Transverse colon (tissue), 4 donors: ENCODE results near the gene RNASE12. TPM values are rescaled to one million over a fixed set of nuclear protein-coding genes. Genes with fewer than 3 reads are reported as not detected.
"Not testable (repeated sequence)": the region's sequence is repeated elsewhere in the genome, so short reads cannot be mapped to it uniquely, and the experiment has no call there.

ENCODE experiments used
- DNase-seq: peaks from one replicate; pipeline ENCODE4 v3.0.0-alpha.2; 2019
- H3K27ac ChIP-seq, 4 donors: fragments of 200-600 bp; sonication (generic); 2 replicates each; pipeline ENCODE4 v1.5.1; 2016 to 2018; ENCODE audit warnings: inconsistent platforms in 4 of 4
- H3K27me3 ChIP-seq: fragments of 200-600 bp; sonication (generic); 2 replicates; pipeline ENCODE4 v1.5.1; 2017; ENCODE audit warnings: inconsistent platforms
- H3K36me3 ChIP-seq, 4 donors: fragments of 200-600 bp; sonication (generic); 2 replicates each; pipeline ENCODE4 v1.5.1; 2017 to 2019; ENCODE audit warnings: inconsistent platforms in 4 of 4
- H3K4me1 ChIP-seq, 4 donors: fragments of 200-600 bp; sonication (generic); 2 replicates each; pipeline ENCODE4 v1.5.1; 2017 to 2020; ENCODE audit warnings: inconsistent platforms in 4 of 4
- H3K4me3 ChIP-seq, 4 donors: fragments of 200-600 bp; sonication (generic); 1 replicate in 1 of 4; 2 replicates in 3 of 4; pipeline versions ENCODE4 v1.5.1 to v1.6.1; 2017 to 2019; ENCODE audit warnings: inconsistent platforms in 4 of 4
- H3K9me3 ChIP-seq, 2 donors: fragments of 200-600 bp; sonication (generic); 2 replicates each; pipeline ENCODE4 v1.5.1; 2017 to 2019; ENCODE audit warnings: inconsistent platforms in 2 of 2
- CTCF ChIP-seq, 5 experiments: fragments of 200-600 bp in 3 of 5; fragments of 450-650 bp in 2 of 5; sonication (generic) in 3 of 5; IDR thresholded peaks; 1 replicate in 2 of 5; 2 replicates in 3 of 5; pipeline ENCODE4 v1.5.1; 2016 to 2017; ENCODE audit warnings: antibody characterized with exemption in 5 of 5, inconsistent platforms in 3 of 5, mild to moderate bottlenecking in 2 of 5, moderate library complexity in 1 of 5
- EP300 ChIP-seq: sonication (generic); formaldehyde crosslinking; IDR thresholded peaks from one replicate; pipeline ENCODE4 v1.6.1; 2017; ENCODE audit warnings: antibody characterized with exemption, low read depth
- POLR2A ChIP-seq: fragments of 450-650 bp; IDR thresholded peaks from one replicate; pipeline ENCODE4 v1.6.1; 2016; ENCODE audit warnings: antibody characterized with exemption, mild to moderate bottlenecking, moderate library complexity
- POLR2AphosphoS5 ChIP-seq, 3 donors: sonication (generic); formaldehyde crosslinking; IDR thresholded peaks; one replicate each; pipeline ENCODE4 v1.6.1; 2016; ENCODE audit warnings: antibody characterized with exemption in 3 of 3
- WGBS, 2 donors: methylation state at CpG; one replicate each; pipeline ENCODE4 v1.1.5; 2018; ENCODE audit warnings: low coverage in 1 of 2; 5-methylcytosine and 5-hydroxymethylcytosine counted together
- in situ Hi-C, 4 donors: fragments of 200-750 bp; cut with MboI; loops; one replicate each; pipeline versions ENCODE4 v1.15.0 to v1.15.1; 2017; ENCODE audit warnings: low sequenced_read_pairs in 3 of 4, low pct_ligation_motif_present in 1 of 4, low pct_unique_long_range_greater_than_20kb in 1 of 4
- intact Hi-C: fragments of 100-400 bp; cut with DNase I; formaldehyde crosslinking; loops from one replicate; pipeline ENCODE4 v1.15.1; 2023; ENCODE audit warnings: low total_unique reads
- total RNA-seq, 4 donors: library from RNA; depleted of rRNA; stranded (reverse); fragments of >200 nt; gene quantifications; one replicate each; pipeline ENCODE4 v1.1.0, GENCODE V29; 2016

The RNASE12 gene
- total RNA-seq, 4 donors from 2014 or later, result not detected

DNA sequence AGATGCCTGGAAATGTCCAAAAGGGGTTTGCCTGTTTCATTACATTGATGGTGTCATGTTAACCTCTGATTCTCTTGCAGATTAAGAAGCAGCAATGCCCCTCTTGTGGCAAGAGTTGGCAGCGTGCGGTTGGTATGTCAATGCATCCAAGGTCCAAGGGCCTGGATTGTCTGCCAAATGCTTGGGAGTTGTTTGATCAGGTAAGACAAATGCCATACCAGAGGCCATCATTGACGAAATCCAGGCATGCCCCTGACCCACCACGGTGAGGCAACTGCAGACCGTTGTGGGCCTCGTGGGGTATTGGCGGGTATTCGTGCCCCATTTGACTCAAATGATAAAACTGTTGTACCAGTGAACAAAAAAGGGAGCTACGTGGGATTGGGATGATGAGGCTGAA is 11.4 kb upstream of the RNASE12 start:
- in situ Hi-C loops (loop anchor here in 3 of 4 donors (10.0 to 25.0 kb wide), 2 partner anchors 190 to 278 kb away; partner anchors contain the start of gene TEP1 (in 1 of the 3)), intact Hi-C loops (no loop called here)
- H3K9me3 ChIP-seq, result no peaks in the 10 kb centered on the region
- TF ChIP-seq CTCF (IDR thresholded peaks at IDR 0.05) (no peak), EP300 (no peak), POLR2A (no peak), POLR2AphosphoS5 (IDR thresholded peaks at IDR 0.05) (no peak)
- H3K27me3 ChIP-seq, result no peaks in the 10 kb centered on the region
- no peaks in the 10 kb centered on the region for H3K4me1 ChIP-seq
- no peak overlapping the region for H3K4me3 ChIP-seq
- DNase-seq, result no peak
- no peaks in the 10 kb centered on the region for H3K36me3 ChIP-seq
- no peak overlapping the region for H3K27ac ChIP-seq
- WGBS, 2 donors, result 89% methylated on average over 9 of the region's 9 CpGs; no CpG with 5 or more reads in 1 of the 2 donors

GRCh38 chr14:20601522-20601921 is 10.3 kb upstream of the RNASE12 start:
- intact Hi-C loops, result no loop called here
- in situ Hi-C loops, result loop anchor here in 3 of 4 donors (10.0 to 25.0 kb wide), 2 partner anchors 189 to 277 kb away; partner anchors contain the start of gene TEP1 (in 1 of the 3)

GRCh38 chr14:20597108-20597507 is 5.9 kb upstream of the RNASE12 start:
- Histone ChIP-seq H3K4me3 (no peak overlapping the region), H3K27me3 (no peaks in the 10 kb centered on the region), H3K9me3 (no peaks in the 10 kb centered on the region), H3K4me1 (no peaks in the 10 kb centered on the region), H3K27ac (no peak overlapping the region), H3K36me3 (no peaks in the 10 kb centered on the region)
- in situ Hi-C loops (loop anchor here in 2 of 4 donors (10.0 kb wide), 2 partner anchors 52 to 72 kb away; no protein-coding TSS in a partner anchor), intact Hi-C loops (no loop called here)
- 76 to 80% methylated on average over 1 of the region's 1 CpG for WGBS, 2 donors
- DNase-seq, result no peak
- TF ChIP-seq EP300 (no peak), CTCF (IDR thresholded peaks at IDR 0.05) (no peak), POLR2AphosphoS5 (IDR thresholded peaks at IDR 0.05) (no peak), POLR2A (no peak)

More at GRCh38 chr14:20601522-20601921, 10.3 kb upstream of the RNASE12 start:
- WGBS, 2 donors, result 78% methylated on average over 12 of the region's 12 CpGs; no CpG with 5 or more reads in 1 of the 2 donors
- Histone ChIP-seq H3K27me3 (no peaks in the 10 kb centered on the region), H3K36me3 (no peaks in the 10 kb centered on the region), H3K27ac (no peak overlapping the region), H3K9me3 (no peaks in the 10 kb centered on the region), H3K4me3 (no peak overlapping the region), H3K4me1 (no peaks in the 10 kb centered on the region)
- DNase-seq, result no peak
- TF ChIP-seq CTCF (IDR thresholded peaks at IDR 0.05) (no peak), EP300 (no peak), POLR2A (no peak), POLR2AphosphoS5 (IDR thresholded peaks at IDR 0.05) (no peak)

GRCh38 chr14:20595726-20596125 is 4.5 kb upstream of the RNASE12 start:
- in situ Hi-C loops, result loop anchor here in 2 of 4 donors (10.0 kb wide), 2 partner anchors 51 to 71 kb away; no protein-coding TSS in a partner anchor

DNA sequence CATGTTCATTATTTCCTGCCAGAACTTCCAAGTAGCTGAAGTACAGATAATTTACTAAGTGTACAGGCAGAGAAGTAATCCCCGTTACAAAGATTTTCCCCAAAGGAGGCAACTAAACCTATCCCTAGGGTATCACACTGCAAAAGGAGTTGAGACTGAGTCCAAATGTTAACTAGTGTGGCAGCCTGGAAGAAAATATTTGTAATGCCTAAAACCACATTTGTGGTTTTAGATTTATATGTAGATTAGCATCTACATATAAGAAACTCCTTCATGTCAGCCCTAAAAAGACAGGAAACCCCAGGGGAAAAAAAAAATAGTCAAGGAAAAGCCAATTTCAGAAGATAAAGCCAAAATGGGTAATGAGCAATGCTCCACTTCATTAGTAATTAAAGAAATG is 1.4 kb upstream of the RNASE12 start:
- in situ Hi-C loops, result loop anchor here in 2 of 4 donors (10.0 kb wide), 2 partner anchors 48 to 68 kb away; no protein-coding TSS in a partner anchor
- no peaks in the 10 kb centered on the region for H3K9me3 ChIP-seq
- TF ChIP-seq CTCF (IDR thresholded peaks at IDR 0.05) (no peak), POLR2A (no peak), EP300 (no peak), POLR2AphosphoS5 (IDR thresholded peaks at IDR 0.05) (no peak)
- no peaks in the 10 kb centered on the region for H3K36me3 ChIP-seq
- intact Hi-C loops, result no loop called here
- 50 to 52% methylated on average over 1 of the region's 1 CpG for WGBS, 2 donors
- H3K27ac ChIP-seq, result no peak overlapping the region
- H3K27me3 ChIP-seq, result no peaks in the 10 kb centered on the region
- no peaks in the 10 kb centered on the region for H3K4me1 ChIP-seq
- DNase-seq, result no peak
- no peak overlapping the region for H3K4me3 ChIP-seq

More at GRCh38 chr14:20595726-20596125, 4.5 kb upstream of the RNASE12 start:
- H3K36me3 ChIP-seq, intact Hi-C loops, DNase-seq, H3K4me3 ChIP-seq, H3K9me3 ChIP-seq, H3K4me1 ChIP-seq, H3K27ac ChIP-seq, H3K27me3 ChIP-seq: not testable (repeated sequence)
- 96% methylated on average over 3 of the region's 3 CpGs; no CpG with 5 or more reads in 1 of the 2 donors for WGBS, 2 donors
